GM12801 (cell line): ENCODE data around the gene BTBD17.

Source experiments
- CTCF ChIP-seq: IDR thresholded peaks from one replicate; pipeline ENCODE4 v1.5.1; 2011; ENCODE audit warnings: control low read depth; ENCODE audit not compliant: insufficient read length; ENCODE audit errors: extremely low read depth

Gene BTBD17

GRCh38 chr17:74345433-74346241, 16.0 kb downstream of the BTBD17 start:
- no peak for TF ChIP-seq CTCF

GRCh38 chr17:74344658-74345057, 17.0 kb downstream of the BTBD17 start:
- TF ChIP-seq CTCF, result no peak

- no peak for TF ChIP-seq CTCF
Measured at GRCh38 chr17:74343526-74344284, 18.0 kb downstream of the BTBD17 start.

GRCh38 chr17:74343121-74343520, 18.5 kb downstream of the BTBD17 start:
- no peak for TF ChIP-seq CTCF

- TF ChIP-seq CTCF, result no peak
Measured at GRCh38 chr17:74342224-74342623, 19.4 kb downstream of the BTBD17 start.

GRCh38 chr17:74340470-74341023, 21.1 kb downstream of the BTBD17 start:
- no peak for TF ChIP-seq CTCF

GRCh38 chr17:74339537-74340195, 22.0 kb downstream of the BTBD17 start:
- TF ChIP-seq CTCF, result no peak
